ENCODE results near the gene CLSTN2.

Gene CLSTN2

DNA sequence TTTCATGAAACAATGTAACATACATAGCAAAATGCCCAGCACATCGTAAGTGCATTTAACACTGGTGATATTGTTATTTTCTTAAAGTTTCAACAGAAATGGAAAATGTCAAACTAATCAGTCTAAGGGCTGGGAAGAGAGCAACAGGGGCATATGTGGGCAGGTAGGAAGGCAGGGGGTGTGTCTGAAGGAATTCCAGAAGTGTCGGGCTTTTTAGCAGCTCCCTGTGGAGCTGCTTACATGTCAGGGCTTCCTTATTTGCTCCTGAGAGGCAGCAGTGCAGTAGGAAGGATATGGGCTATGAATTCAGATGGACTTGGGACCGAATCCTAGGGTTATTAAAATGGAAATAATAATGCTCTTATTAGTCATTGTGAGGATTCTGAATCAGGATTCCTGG, 311.6 kb downstream of the CLSTN2 start:
- DNase-seq = no peak

- no peak for DNase-seq
These were observed 312.8 kb downstream of the CLSTN2 start for GRCh38 chr3:140247775-140248174.

DNA sequence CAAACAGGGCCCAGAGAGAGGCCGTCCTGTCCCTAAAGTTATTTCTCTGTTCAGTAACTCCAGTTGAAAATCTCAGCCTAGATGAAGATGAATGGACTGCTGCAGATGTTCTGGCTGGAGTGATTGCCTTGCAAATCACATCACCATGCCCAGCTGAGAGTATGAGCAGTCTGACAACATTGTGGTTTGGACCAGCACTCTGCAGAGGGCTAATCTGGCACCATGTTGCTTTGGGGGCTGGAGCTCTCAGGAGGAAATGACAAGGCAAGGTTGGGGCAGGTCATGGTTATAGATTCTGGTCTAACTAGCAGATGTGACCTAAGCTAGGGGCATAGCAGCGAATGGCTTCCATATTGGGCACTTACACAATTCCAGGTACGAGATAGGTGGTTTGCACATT, 314.2 kb downstream of the CLSTN2 start:
- no peak for DNase-seq

DNA sequence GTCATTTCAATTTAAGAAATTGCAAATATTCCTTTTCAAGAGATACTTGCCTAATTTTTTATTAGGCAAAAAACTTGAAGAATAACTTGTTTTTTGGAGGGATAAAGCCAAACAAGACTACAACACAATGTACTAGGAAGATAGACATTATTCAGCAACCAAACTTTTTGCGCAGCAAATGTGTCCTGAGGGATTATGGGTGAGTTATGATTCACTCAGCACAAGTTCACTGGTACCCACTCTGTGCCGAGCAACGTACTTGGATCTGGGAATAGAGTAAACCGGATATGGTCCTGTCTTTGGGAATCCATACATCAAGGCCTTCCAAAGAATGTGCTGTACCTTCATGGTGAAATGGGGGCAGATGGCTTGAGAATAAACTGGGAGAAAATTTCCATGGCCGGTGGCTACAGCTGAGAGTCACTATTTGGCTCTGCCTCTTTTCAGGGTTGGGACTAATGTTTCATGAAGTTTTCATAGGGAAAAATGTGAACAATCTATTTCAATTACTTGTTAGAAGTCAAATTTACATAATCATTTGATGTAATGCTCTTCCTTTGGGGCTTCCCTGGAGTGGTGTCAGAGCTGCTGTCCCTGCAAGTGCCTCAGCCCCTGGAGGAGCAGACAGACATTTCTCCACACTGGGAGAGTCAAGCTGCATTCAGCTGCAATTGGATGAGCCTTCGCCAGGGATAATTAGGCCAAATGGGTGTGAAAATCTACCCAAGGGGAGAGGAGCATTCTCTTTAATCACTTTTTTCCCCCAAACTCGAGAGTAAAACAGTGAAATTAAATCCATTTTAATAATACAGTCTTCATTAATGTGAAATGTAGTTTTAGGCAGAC, 315.2 kb downstream of the CLSTN2 start:
- no peak for DNase-seq

- no peak for DNase-seq
These were observed 316.0 kb downstream of the CLSTN2 start for GRCh38 chr3:140250945-140251344.

GRCh38 chr3:140251678-140252077, 316.7 kb downstream of the CLSTN2 start:
- DNase-seq = no peak

DNA sequence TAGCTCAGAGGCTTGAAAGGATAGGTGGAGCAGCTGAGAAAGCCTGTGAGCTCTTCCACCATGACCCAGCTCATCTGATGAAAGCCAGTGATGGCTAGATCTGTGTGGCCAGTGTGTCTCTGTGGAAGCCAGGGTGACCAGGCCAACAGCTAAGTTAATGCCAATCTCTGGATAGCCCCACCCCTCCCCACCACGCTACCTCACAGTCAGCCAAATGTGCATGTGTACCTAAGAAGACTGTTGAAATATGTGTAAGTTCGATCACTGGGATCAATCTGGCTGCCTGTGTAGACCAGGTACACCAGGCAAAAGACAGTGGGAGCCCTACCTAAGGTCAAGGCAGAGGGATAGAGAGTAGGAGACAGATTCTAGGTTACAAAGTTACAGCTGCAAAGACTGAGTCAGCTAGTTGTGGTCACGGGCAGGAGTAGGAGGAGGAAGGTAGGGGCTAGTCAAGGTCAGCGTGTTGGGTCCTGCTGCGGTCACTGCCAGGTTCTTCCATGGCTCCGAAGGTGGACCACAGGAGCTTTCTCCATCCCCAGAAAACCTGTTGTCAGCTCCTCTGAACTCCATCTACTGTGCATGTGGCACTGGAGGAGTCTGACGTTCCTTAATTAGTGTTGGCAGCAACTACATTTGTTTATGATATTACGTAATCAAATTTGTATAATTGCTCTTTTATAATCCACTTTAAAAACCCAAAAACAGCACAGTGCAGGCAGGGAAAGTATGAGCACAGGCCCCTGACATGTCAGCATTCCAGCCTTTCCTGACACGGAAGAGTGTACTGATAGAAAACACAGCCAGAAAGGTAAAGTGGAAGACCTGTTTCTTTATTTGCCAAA, 318.0 kb downstream of the CLSTN2 start:
- no peak for DNase-seq

GRCh38 chr3:140258222-140258724, 323.3 kb downstream of the CLSTN2 start:
- DNase-seq = no peak

GRCh38 chr3:140265302-140265701, 330.3 kb downstream of the CLSTN2 start:
- no peak for DNase-seq

DNA sequence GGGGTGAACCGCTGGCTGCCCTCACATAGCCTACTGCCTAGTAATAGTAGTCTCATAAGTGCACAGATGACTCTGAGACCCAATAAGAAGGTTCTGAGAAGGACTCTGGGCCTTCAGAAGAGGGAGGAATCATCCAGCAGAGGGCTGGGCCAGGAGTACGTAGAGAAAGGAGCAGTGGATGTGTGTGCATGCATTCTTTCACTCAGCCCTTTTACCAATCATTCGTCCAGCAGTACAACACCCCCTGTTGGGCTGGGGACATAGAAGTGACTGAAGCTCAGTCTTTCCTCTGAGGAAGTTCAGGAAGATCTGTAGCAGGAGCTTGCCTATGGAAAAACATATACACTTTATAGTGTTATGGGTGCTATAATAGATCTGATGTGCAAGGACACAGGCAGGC, 333.1 kb downstream of the CLSTN2 start:
- DNase-seq = no peak

DNA sequence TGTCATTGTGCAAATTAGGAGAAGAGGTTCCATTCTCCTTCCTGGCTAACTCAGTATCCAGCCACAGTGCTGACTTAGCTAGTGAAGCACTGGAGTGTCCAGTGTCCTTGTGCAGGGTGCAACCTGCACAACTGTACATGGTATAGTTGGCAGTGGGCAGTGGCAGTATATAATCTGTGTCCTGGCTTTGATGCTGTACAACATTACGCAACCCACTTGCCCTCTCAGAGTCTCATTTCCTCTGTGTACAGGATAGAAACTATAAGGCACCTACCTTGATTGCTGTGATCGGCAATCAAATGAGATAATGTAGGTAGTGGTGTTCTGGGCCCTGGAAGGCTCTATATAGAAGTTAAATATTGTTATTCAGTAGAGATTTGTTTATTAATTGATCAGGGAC, 333.6 kb downstream of the CLSTN2 start:
- DNase-seq = no peak

- DNase-seq = no peak
These were observed 335.3 kb downstream of the CLSTN2 start for GRCh38 chr3:140270329-140270728.

GRCh38 chr3:140273542-140274195, 338.7 kb downstream of the CLSTN2 start:
- DNase-seq = no peak

GRCh38 chr3:140274429-140274828, 339.4 kb downstream of the CLSTN2 start:
- DNase-seq = no peak

GRCh38 chr3:140276703-140277102, 341.7 kb downstream of the CLSTN2 start:
- peak in 1 of 2 donors; percentile 5 for DNase-seq

DNA sequence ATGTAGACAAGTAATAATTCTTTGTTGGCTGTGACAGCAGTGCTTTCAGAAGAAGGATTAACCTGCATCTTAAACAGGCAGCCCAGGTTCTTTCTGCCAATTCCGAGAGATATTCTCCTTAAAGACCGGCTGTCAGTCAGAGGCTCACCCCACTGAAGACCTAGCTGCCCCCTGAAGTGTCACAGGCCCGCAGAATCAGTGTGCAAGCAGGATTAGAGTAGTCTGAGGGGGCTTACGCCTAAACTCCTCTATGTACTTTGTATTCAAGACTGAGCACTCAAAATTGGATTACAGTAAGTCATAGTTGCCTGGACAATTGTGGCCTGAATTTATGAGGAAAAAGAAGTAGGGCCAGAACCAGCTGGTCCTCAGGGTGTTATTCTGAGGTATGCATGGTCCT, 342.9 kb downstream of the CLSTN2 start:
- no peak for DNase-seq

- no peak for DNase-seq
These were observed 349.4 kb downstream of the CLSTN2 start for GRCh38 chr3:140284372-140284771.

DNA sequence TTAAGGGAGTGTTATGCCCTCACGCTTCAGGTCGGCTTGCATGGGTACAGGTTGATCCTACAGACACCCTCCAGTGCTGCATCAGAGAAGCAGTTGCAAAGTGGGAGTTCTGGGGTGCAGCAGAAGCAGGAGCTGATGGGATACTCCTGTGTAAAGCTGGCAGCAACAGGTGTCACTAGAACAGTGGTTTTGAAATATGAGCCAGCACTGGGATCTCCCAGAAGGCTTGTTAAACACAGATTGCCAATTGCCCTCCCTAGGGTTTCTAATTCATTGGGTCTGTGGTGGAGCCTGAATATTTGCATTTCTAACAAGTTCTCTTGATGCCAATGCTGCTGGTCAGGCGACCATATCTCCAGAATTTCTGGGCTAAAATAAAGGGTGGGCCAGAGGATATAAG, 350.4 kb downstream of the CLSTN2 start:
- no peak for DNase-seq

- DNase-seq = no peak
These were observed 353.6 kb downstream of the CLSTN2 start for GRCh38 chr3:140288595-140288994.

DNA sequence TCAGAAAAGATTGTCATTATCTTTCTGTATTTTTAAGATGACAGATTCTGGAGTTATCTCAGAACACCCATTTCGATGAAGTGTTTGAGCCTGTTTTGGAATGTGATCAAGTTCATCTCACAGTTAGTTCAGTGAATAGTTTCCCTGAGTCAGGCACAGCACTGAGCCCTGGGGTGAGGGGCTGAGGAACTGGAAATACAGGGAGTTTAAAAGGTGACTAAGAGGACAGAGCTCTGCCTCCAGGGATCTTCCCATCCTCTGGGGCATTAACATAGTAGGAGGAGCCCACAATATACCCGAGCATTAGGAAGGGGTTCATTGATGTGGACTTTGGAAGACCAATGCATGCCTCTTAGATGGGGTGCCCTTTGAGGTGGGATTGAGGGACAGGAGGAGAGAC, 355.1 kb downstream of the CLSTN2 start:
- no peak for DNase-seq

GRCh38 chr3:140292170-140292569, 357.2 kb downstream of the CLSTN2 start:
- DNase-seq = no peak

GRCh38 chr3:140292684-140293083, 357.7 kb downstream of the CLSTN2 start:
- DNase-seq = no peak

DNA sequence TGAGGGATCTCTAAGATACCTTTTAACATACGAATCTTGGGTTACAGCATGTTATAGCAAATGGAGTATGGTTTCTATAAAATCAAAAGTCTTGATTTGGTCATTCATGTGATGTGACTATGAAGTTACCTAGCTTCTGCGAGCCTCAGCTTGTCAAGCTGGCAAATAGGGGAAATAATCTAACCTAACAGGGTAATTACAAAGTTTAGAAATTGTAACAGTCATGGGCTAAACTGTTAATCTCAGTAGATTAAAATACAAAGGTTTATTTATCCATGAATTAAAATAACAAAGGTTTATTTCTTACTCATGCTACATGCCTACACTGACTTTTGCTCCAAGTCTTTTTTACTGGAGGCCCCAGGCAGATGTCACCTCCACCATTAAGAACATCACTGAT, 359.1 kb downstream of the CLSTN2 start:
- no peak for DNase-seq
